Measurements from ENCODE around the gene EML6. TPM values are rescaled to one million over a fixed set of nuclear protein-coding genes. Genes with fewer than 3 reads are reported as not detected.

EML6 gene
- total and polyA plus RNA-seq, 10 of the 15 experiments (the other 5 are each of a cell fraction or from before 2014, with no cell fraction given): 0.09 to 0.67 (median 0.21) TPM

- TF ChIP-seq ASH2L (IDR thresholded peaks at IDR 0.05; ENCODE audit: borderline replicate concordance, low read depth) (no peak), HSF1 (IDR thresholded peaks at IDR 0.05; ENCODE audit: low read depth, low read length) (no peak), KDM1A (IDR thresholded peaks at IDR 0.05; ENCODE audit: borderline replicate concordance) (no peak)
Observed at GRCh38 chr2:54963476-54963875, 240.0 kb downstream of the EML6 start (continued).

DNA sequence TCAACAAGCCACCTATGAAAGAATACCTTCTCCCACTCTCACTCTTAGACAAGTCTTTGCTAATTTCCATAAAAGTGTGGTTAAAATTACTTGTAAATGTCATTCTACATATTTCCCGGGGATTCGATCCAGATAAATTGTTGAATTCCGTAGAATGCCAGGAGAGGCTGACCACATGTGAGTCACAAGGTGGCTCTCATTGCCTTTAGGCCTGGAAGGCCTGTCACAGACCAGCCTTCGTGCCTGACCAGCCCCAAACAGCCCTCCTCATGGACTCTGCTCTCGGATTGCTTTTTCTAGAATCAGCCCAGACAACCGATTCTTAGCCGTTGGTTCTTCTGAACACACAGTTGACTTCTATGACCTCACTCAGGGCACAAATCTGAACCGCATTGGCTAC is 240.8 kb downstream of the EML6 start:
- Histone ChIP-seq H3K4me1 (ENCODE audit: control insufficient read depth, insufficient read depth, low read length) (no peaks in the 10 kb centered on the region; the same call in 1 of the 2 replicates), H3K27me3 (replicated peaks in 1 of 2; ENCODE audit: control insufficient read depth in 2 of 2, insufficient read depth in 2 of 2, low read length in 1 of 2) (no peaks in the 10 kb centered on the region), H4K20me1 (ENCODE audit: control insufficient read depth, insufficient read depth) (no peaks in the 10 kb centered on the region), H3K4me2 (ENCODE audit: control insufficient read depth, insufficient read depth) (no peak overlapping the region), H3K9ac (ENCODE audit: control insufficient read depth, insufficient read depth, low read length) (no peak overlapping the region), H3K36me3 (ENCODE audit: control insufficient read depth in 2 of 2, insufficient read depth in 2 of 2, low read length in 1 of 2) (peaks cover 0 to 1% of the 10 kb centered on the region in 2 experiments; a peak in 1 of 4 replicates), H3K9me3 (replicated peaks; ENCODE audit: control insufficient read depth, insufficient read depth, low read length) (no peaks in the 10 kb centered on the region), H2AFZ (ENCODE audit: control insufficient read depth, low read depth, low read length) (no peak overlapping the region), H3K79me2 (ENCODE audit: control insufficient read depth, insufficient read depth, low read length) (no peaks in the 10 kb centered on the region), H3K27ac (ENCODE audit: control insufficient read depth, insufficient read depth) (no peak overlapping the region), H3K4me3 (no peak overlapping the region)
- CTCF ChIA-PET: interaction anchor here (1.3 to 1.9 kb wide), 3 partner anchors 9 to 203 kb away, joined by 4 to 6 read pairs (median 5); no protein-coding TSS in a partner anchor
- no TSS peak for BruUV-seq (replicated peaks)
- WGBS (ENCODE audit: insufficient coverage, insufficient replicate concordance, low lambda C conversion rate, missing lambda C conversion rate): 96% methylated on average over 8 of the region's 8 CpGs
- ATAC-seq: no peak
- SMC1A ChIA-PET (ENCODE audit: uncharacterized antibody, unreplicated experiment): interaction anchor here (1.4 kb wide), 1 partner anchor 13 kb away, joined by 3 read pairs; no protein-coding TSS in a partner anchor
- intact Hi-C loops (cut with micrococcal nuclease; ENCODE audit: unreplicated experiment) (no loop called here), in situ Hi-C loops (cut with MboI) (no loop called here)
- POLR2A ChIA-PET: no interaction called here
- FAIRE-seq: no peak
- no peak for DNase-seq (ENCODE audit: low read depth, low spot score)
- no peak for TF ChIP-seq SRF (IDR thresholded peaks at IDR 0.05; ENCODE audit: low read depth in 2 of 2, low read length in 2 of 2)
- TF ChIP-seq, protein P1, sequence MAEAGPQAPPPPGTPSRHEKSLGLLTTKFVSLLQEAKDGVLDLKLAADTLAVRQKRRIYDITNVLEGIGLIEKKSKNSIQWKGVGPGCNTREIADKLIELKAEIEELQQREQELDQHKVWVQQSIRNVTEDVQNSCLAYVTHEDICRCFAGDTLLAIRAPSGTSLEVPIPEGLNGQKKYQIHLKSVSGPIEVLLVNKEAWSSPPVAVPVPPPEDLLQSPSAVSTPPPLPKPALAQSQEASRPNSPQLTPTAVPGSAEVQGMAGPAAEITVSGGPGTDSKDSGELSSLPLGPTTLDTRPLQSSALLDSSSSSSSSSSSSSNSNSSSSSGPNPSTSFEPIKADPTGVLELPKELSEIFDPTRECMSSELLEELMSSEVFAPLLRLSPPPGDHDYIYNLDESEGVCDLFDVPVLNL (IDR thresholded peaks at IDR 0.05; ENCODE audit: low read depth, low read length): no peak
- TF ChIP-seq, protein P2, sequence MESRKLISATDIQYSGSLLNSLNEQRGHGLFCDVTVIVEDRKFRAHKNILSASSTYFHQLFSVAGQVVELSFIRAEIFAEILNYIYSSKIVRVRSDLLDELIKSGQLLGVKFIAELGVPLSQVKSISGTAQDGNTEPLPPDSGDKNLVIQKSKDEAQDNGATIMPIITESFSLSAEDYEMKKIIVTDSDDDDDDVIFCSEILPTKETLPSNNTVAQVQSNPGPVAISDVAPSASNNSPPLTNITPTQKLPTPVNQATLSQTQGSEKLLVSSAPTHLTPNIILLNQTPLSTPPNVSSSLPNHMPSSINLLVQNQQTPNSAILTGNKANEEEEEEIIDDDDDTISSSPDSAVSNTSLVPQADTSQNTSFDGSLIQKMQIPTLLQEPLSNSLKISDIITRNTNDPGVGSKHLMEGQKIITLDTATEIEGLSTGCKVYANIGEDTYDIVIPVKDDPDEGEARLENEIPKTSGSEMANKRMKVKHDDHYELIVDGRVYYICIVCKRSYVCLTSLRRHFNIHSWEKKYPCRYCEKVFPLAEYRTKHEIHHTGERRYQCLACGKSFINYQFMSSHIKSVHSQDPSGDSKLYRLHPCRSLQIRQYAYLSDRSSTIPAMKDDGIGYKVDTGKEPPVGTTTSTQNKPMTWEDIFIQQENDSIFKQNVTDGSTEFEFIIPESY (IDR thresholded peaks at IDR 0.05): no peak
- TF ChIP-seq, protein P3, sequence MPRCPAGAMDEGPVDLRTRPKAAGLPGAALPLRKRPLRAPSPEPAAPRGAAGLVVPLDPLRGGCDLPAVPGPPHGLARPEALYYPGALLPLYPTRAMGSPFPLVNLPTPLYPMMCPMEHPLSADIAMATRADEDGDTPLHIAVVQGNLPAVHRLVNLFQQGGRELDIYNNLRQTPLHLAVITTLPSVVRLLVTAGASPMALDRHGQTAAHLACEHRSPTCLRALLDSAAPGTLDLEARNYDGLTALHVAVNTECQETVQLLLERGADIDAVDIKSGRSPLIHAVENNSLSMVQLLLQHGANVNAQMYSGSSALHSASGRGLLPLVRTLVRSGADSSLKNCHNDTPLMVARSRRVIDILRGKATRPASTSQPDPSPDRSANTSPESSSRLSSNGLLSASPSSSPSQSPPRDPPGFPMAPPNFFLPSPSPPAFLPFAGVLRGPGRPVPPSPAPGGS (IDR thresholded peaks at IDR 0.05; ENCODE audit: borderline replicate concordance, insufficient read depth, low read depth, low read length, poor library complexity, severe bottlenecking): no peak
- no peak for TF ChIP-seq IRF4 (IDR thresholded peaks at IDR 0.05; ENCODE audit: low read depth, low read length)
- no peak for TF ChIP-seq ATF7 (IDR thresholded peaks at IDR 0.05; ENCODE audit: low read depth)
- no peak for TF ChIP-seq CREB1 (IDR thresholded peaks at IDR 0.05; ENCODE audit: low read depth)
- TF ChIP-seq ZBTB40 (IDR thresholded peaks at IDR 0.05; ENCODE audit: borderline replicate concordance): no peak
- RAD21 ChIA-PET (ENCODE audit: unreplicated experiment): interaction anchor here (1.0 kb wide), 1 partner anchor 23 kb away, joined by 3 read pairs; no protein-coding TSS in a partner anchor

All from GM12878 (cell line).